Vagina (tissue), 2 donors: ENCODE data around the gene PDE2A. TPM values are rescaled to one million over a fixed set of nuclear protein-coding genes. Genes with fewer than 3 reads are reported as not detected.

Source experiments
- DNase-seq, 2 donors: peaks; one replicate each; pipeline ENCODE4 v3.0.0-alpha.2; 2017; ENCODE audit errors: extremely low spot score in 2 of 2
- H3K27ac ChIP-seq: fragments of 200-600 bp; sonication (generic); one replicate; pipeline ENCODE4 v1.5.1; 2019
- H3K27me3 ChIP-seq: fragments of 200-600 bp; sonication (generic); one replicate; pipeline ENCODE4 v1.5.1; 2019
- H3K36me3 ChIP-seq, 2 donors: fragments of 200-600 bp; sonication (generic); one replicate each; pipeline ENCODE4 v1.5.1; 2017 to 2019
- H3K4me1 ChIP-seq: fragments of 200-600 bp; sonication (generic); one replicate; pipeline ENCODE4 v1.5.1; 2019
- H3K4me3 ChIP-seq, 2 donors: fragments of 200-600 bp; sonication (generic); 1 replicate in 1 of 2; 2 replicates in 1 of 2; pipeline ENCODE4 v1.5.1; 2016 to 2019
- H3K9me3 ChIP-seq: fragments of 200-600 bp; sonication (generic); one replicate; pipeline ENCODE4 v1.5.1; 2019
- POLR2A ChIP-seq, 2 donors: fragments of 450-650 bp; IDR thresholded peaks; one replicate each; pipeline ENCODE4 v1.6.1; 2017; ENCODE audit warnings: antibody characterized with exemption in 2 of 2, mild to moderate bottlenecking in 2 of 2, moderate library complexity in 2 of 2
- POLR2AphosphoS5 ChIP-seq, 2 donors: sonication (generic); formaldehyde crosslinking; IDR thresholded peaks; one replicate each; pipeline ENCODE4 v1.9.0; 2017; ENCODE audit warnings: antibody characterized with exemption in 2 of 2, mild to moderate bottlenecking in 2 of 2, low read depth in 1 of 2; ENCODE audit not compliant: insufficient read depth in 1 of 2
- intact Hi-C: fragments of 100-400 bp; cut with DNase I; formaldehyde crosslinking; loops from one replicate; pipeline ENCODE4 v1.15.1; 2023
- total RNA-seq: library from RNA; depleted of rRNA; stranded (reverse); fragments of >200 nt; gene quantifications from one replicate; pipeline ENCODE4 v1.2.3, GENCODE V29; 2016
- TF ChIP-seq, protein P1 (sequence below), 3 experiments: fragments of 450-650 bp in 2 of 3; fragments of 200-600 bp in 1 of 3; sonication (generic) in 1 of 3; IDR thresholded peaks; one replicate each; pipeline ENCODE4 v1.5.1; 2017 to 2019; ENCODE audit warnings: antibody characterized with exemption in 3 of 3, mild to moderate bottlenecking in 2 of 3, moderate library complexity in 2 of 3

The PDE2A gene
- total RNA-seq, 1 donor from 2014 or later = 57.0 TPM

DNA sequence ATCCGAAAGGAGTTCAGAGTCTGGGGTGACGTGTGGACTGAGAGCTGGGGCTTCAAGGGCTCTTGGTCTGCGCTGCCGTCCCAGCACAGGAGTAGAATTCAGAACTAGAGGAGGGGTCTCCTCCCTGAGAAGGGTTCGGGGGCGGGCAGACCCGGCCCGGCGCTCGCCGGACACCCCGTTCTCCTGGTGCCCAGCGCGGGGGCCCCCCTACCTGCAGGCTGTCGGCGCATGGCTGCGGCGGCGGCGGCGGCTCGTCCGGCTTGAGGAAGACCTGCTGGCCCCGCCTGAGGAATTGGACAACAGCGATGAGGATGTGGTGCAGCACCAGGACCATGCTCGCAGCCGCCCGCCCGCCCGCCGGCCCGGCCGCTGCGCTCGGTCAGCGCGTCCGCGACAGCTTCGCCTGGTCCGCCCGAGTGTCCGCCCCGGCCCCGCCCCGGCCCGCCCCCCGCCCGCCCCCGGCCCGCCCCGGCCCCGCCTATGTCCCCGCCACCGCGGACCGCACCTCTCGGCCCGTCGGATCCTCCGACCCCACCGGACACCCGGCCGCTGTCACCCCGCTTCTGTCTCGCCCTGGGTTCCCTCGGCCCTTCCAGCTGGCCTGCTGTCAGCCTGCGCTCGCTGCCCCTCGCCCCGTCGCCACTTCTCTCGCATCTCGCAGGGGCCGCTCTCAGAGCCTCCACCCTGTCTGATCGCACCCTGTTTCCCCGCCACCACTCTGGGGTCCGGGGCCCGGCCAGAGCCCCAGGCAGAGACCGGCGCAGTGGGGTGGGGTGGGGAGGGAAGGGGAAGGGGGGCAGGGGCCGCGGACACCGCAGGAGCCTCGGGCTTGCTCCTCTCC, 32.0 kb downstream of the PDE2A start:
- peak in 1 of 2 donors; percentile 31 for TF ChIP-seq POLR2AphosphoS5 (IDR thresholded peaks at IDR 0.05; ENCODE audit: insufficient read depth in 1 of 2, low read depth in 1 of 2)
- TF ChIP-seq, protein P1, sequence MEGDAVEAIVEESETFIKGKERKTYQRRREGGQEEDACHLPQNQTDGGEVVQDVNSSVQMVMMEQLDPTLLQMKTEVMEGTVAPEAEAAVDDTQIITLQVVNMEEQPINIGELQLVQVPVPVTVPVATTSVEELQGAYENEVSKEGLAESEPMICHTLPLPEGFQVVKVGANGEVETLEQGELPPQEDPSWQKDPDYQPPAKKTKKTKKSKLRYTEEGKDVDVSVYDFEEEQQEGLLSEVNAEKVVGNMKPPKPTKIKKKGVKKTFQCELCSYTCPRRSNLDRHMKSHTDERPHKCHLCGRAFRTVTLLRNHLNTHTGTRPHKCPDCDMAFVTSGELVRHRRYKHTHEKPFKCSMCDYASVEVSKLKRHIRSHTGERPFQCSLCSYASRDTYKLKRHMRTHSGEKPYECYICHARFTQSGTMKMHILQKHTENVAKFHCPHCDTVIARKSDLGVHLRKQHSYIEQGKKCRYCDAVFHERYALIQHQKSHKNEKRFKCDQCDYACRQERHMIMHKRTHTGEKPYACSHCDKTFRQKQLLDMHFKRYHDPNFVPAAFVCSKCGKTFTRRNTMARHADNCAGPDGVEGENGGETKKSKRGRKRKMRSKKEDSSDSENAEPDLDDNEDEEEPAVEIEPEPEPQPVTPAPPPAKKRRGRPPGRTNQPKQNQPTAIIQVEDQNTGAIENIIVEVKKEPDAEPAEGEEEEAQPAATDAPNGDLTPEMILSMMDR (IDR thresholded peaks at IDR 0.05) = no peak
- no peaks in the 10 kb centered on the region for H3K9me3 ChIP-seq
- H3K4me1 ChIP-seq = peaks cover 16% of the 10 kb centered on the region

DNA sequence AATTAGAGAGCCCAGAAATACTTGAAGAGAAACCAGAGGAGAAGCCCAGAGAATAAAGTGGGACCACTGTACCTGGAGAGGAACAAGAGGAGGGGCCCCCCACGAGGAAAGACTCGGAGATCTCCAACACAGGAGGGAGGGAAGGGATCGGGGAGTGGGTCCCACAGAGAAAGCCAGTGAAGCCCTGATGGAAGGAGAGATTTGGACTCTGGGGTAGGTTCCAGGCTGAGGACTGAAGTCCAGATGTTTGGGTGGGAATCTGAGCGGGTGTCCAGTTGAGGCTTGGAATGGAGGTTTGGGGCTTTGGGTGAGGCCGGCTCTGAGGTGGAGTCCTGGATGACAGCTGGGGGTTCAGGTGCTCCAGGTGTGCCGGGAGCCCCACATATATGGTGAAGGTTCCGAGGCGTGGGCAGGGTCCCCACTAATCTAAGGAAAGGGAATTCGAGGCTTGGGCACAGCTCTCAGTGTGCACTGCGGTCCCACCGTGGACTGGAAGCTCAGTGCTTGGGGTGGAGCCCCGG, 32.6 kb downstream of the PDE2A start:
- H3K9me3 ChIP-seq = no peaks in the 10 kb centered on the region
- DNase-seq = no peak
- no peak overlapping the region for H3K27ac ChIP-seq
- intact Hi-C loops = loop anchor here (5.0 kb wide), 1 partner anchor 159 kb away; no protein-coding TSS in a partner anchor
- no peak for TF ChIP-seq POLR2A (IDR thresholded peaks at IDR 0.05)
- no peak for TF ChIP-seq POLR2AphosphoS5 (IDR thresholded peaks at IDR 0.05; ENCODE audit: insufficient read depth in 1 of 2, low read depth in 1 of 2)
- TF ChIP-seq, protein P1 (IDR thresholded peaks at IDR 0.05) = no peak
- no peaks in the 10 kb centered on the region for H3K36me3 ChIP-seq
- no peaks in the 10 kb centered on the region for H3K27me3 ChIP-seq
- H3K4me3 ChIP-seq = peak overlapping the region; percentile 57 to 59
- H3K4me1 ChIP-seq = peaks cover 16% of the 10 kb centered on the region

More for the DNA sequence above, 32.0 kb downstream of the PDE2A start:
- Histone ChIP-seq H3K27ac (peak overlapping the region; percentile 31), H3K4me3 (peak overlapping the region; percentile 57 to 59), H3K27me3 (no peaks in the 10 kb centered on the region), H3K36me3 (no peaks in the 10 kb centered on the region)
- DNase-seq = no peak
- intact Hi-C loops = loop anchor here (5.0 kb wide), 1 partner anchor 160 kb away; no protein-coding TSS in a partner anchor

DNA sequence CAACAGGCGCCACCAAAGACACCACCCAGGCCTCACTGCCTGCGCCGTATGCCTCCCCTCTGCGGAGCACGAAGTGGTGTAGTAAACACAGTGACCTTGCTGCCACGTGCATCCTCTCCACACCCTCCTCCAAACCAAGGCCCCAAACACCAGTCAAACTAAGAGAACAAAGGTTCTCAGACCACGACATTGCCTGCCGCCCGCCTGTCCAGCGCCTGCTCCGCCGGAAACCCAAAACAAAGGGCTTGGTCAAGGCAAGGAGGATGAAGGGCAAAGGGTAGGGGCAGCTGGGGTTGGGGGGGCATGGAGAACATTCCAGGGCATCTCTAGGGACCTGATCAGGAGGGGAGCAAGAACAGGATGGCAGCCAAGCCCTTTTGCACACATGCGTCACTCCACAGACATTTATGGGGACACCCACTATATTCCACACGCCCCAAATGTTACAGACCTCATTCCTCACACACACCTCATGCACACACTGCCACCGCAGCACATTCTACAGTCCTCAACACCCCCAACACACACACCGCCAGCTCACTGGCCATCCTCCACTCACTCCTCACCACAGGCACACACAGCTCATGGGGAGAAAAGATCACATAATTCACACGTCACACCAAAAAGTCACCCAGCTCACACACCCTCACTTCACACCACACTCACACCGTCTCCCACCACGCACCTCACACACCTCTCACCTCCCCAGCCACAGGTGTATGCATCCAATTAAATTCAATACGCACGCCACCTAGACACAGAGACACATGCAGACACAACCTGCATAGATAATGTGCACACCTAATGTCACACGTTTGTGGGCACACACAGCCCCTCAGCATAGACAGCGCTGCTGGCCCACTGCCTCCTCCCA, 34.5 kb downstream of the PDE2A start:
- DNase-seq = no peak
- Histone ChIP-seq H3K9me3 (no peaks in the 10 kb centered on the region), H3K4me3 (peak overlapping the region; percentile 57 to 59), H3K36me3 (no peaks in the 10 kb centered on the region), H3K27ac (no peak overlapping the region), H3K27me3 (no peaks in the 10 kb centered on the region), H3K4me1 (peaks cover 16% of the 10 kb centered on the region)
- TF ChIP-seq, protein P1 (IDR thresholded peaks at IDR 0.05) = no peak
- TF ChIP-seq POLR2AphosphoS5 (IDR thresholded peaks at IDR 0.05; ENCODE audit: insufficient read depth in 1 of 2, low read depth in 1 of 2) = peak; percentile 61
- TF ChIP-seq POLR2A (IDR thresholded peaks at IDR 0.05) = no peak
- intact Hi-C loops = loop anchor here (5.0 kb wide), 1 partner anchor 157 kb away; no protein-coding TSS in a partner anchor

DNA sequence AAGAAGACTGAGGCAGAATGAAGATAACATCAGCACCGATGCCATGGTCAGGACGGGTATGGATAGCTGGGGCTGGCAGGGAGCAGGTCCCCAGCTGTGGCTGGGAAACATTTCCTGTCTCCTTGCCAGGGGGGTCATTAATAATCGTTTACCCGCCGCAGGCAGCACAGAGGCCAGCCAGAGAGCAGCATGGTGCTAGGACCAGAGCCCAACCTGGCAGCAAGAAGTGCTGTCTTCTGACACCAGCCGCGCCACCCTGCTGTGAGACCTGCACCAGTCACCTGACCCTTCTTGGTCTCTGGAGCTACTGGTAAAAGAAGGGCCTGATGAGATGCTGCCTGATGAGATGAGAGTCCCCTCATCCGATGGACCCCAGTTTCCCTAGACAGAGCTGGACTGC, 36.3 kb downstream of the PDE2A start:
- intact Hi-C loops = no loop called here
- no peak overlapping the region for H3K27ac ChIP-seq
- no peaks in the 10 kb centered on the region for H3K27me3 ChIP-seq
- H3K9me3 ChIP-seq = no peaks in the 10 kb centered on the region
- no peak overlapping the region for H3K4me3 ChIP-seq
- H3K4me1 ChIP-seq = peaks cover 12% of the 10 kb centered on the region
- H3K36me3 ChIP-seq = no peaks in the 10 kb centered on the region
- no peak for DNase-seq
- TF ChIP-seq, protein P1 (IDR thresholded peaks at IDR 0.05) = no peak
- TF ChIP-seq POLR2A (IDR thresholded peaks at IDR 0.05) (no peak), POLR2AphosphoS5 (IDR thresholded peaks at IDR 0.05; ENCODE audit: insufficient read depth in 1 of 2, low read depth in 1 of 2) (no peak)
